ENCODE data around the gene PDGFRB. TPM values are rescaled to one million over a fixed set of nuclear protein-coding genes. Genes with fewer than 3 reads are reported as not detected.

PDGFRB gene
- total RNA-seq, 1 experiment from 2014 or later, result 0.34 TPM

DNA sequence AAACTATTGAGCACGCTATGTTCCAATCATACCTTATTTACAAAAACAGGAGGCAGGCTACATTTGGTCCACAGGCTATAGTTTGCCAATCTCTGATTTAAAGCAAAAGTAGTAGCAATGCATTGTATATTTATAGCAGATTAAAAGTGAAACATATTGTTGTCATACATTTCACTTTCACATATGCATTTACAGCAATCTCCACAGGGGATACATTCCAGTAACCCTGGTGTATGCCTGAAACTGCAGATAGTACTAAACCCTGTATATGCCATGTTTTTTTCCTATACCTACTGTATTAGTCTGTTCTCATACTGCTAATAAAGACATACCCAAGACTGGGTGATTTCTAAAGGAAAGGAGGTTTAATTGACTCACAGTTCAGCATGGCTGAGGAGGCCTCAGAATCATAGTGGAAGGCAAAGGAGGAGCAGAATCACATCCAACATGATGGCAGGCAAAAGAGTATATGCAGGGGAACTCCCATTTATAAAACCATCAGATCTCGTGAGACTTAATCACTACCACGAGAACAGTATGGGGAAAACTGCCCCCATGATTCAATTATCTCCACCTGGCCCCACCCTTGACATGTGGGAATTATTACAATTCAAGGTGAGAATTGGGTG, 63.4 kb downstream of the PDGFRB start:
- no TSS peak for BruUV-seq (replicated peaks)

More for the DNA sequence above, 63.4 kb downstream of the PDGFRB start:
- Histone ChIP-seq H3K27me3 (ENCODE audit: insufficient read depth, low read length) (peaks cover 28% of the 10 kb centered on the region), H4K20me1 (ENCODE audit: insufficient read depth) (no peaks in the 10 kb centered on the region), H3K4me2 (ENCODE audit: low read length) (no peak overlapping the region), H2AFZ (ENCODE audit: low read depth, low read length, poor library complexity, severe bottlenecking) (no peak overlapping the region), H3K27ac (ENCODE audit: low read depth, low read length) (no peak overlapping the region), H3K9me2 (ENCODE audit: insufficient read depth) (no peaks in the 10 kb centered on the region), H3K79me2 (ENCODE audit: insufficient read depth, low read length) (no peaks in the 10 kb centered on the region), H3K36me3 (ENCODE audit: control insufficient read depth in 1 of 2, insufficient read depth in 2 of 2, low read length in 2 of 2) (no peaks in the 10 kb centered on the region), H3K4me3 (replicated peaks in 1 of 2; ENCODE audit: low read depth in 1 of 2, low read length in 2 of 2) (no peak overlapping the region), H3K9me3 (ENCODE audit: control insufficient read depth in 1 of 2, insufficient read depth in 1 of 2, low read depth in 1 of 2, low read length in 2 of 2) (no peaks in the 10 kb centered on the region), H3K9ac (ENCODE audit: low read length) (no peak overlapping the region), H3K4me1 (ENCODE audit: control insufficient read depth in 1 of 2, insufficient read depth in 2 of 2, low read length in 2 of 2) (no peaks in the 10 kb centered on the region)
- ATAC-seq (no peak), DNase-seq (ENCODE audit: low read depth, low spot score) (no peak)
- intact Hi-C loops (cut with micrococcal nuclease), result no loop called here
- TF ChIP-seq EZH2phosphoT487 (IDR thresholded peaks at IDR 0.05; ENCODE audit: borderline replicate concordance), result no peak
- no peak for TF ChIP-seq EGR1 (IDR thresholded peaks at IDR 0.05; ENCODE audit: low read depth)
- no peak for TF ChIP-seq ZNF274 (IDR thresholded peaks at IDR 0.05; ENCODE audit: low read depth, low read length)
- TF ChIP-seq SRF (IDR thresholded peaks at IDR 0.05; ENCODE audit: low read depth), result no peak
- no peak for TF ChIP-seq SIN3A (IDR thresholded peaks at IDR 0.05; ENCODE audit: low read depth)
- TF ChIP-seq, protein P1, sequence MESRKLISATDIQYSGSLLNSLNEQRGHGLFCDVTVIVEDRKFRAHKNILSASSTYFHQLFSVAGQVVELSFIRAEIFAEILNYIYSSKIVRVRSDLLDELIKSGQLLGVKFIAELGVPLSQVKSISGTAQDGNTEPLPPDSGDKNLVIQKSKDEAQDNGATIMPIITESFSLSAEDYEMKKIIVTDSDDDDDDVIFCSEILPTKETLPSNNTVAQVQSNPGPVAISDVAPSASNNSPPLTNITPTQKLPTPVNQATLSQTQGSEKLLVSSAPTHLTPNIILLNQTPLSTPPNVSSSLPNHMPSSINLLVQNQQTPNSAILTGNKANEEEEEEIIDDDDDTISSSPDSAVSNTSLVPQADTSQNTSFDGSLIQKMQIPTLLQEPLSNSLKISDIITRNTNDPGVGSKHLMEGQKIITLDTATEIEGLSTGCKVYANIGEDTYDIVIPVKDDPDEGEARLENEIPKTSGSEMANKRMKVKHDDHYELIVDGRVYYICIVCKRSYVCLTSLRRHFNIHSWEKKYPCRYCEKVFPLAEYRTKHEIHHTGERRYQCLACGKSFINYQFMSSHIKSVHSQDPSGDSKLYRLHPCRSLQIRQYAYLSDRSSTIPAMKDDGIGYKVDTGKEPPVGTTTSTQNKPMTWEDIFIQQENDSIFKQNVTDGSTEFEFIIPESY (IDR thresholded peaks at IDR 0.05; ENCODE audit: extremely low read depth, insufficient replicate concordance, low read length), result no peak
- no peak for TF ChIP-seq EZH2 (IDR thresholded peaks at IDR 0.05)
- no peak for TF ChIP-seq RAD21 (IDR thresholded peaks at IDR 0.05; ENCODE audit: low read depth)
- TF ChIP-seq, protein P2, sequence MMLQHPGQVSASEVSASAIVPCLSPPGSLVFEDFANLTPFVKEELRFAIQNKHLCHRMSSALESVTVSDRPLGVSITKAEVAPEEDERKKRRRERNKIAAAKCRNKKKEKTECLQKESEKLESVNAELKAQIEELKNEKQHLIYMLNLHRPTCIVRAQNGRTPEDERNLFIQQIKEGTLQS (IDR thresholded peaks at IDR 0.05), result no peak
- TF ChIP-seq, protein P3, sequence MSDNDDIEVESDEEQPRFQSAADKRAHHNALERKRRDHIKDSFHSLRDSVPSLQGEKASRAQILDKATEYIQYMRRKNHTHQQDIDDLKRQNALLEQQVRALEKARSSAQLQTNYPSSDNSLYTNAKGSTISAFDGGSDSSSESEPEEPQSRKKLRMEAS (IDR thresholded peaks at IDR 0.05), result no peak
- no peak for TF ChIP-seq CBX3 (IDR thresholded peaks at IDR 0.05; ENCODE audit: low read depth)
- TF ChIP-seq, protein P4, sequence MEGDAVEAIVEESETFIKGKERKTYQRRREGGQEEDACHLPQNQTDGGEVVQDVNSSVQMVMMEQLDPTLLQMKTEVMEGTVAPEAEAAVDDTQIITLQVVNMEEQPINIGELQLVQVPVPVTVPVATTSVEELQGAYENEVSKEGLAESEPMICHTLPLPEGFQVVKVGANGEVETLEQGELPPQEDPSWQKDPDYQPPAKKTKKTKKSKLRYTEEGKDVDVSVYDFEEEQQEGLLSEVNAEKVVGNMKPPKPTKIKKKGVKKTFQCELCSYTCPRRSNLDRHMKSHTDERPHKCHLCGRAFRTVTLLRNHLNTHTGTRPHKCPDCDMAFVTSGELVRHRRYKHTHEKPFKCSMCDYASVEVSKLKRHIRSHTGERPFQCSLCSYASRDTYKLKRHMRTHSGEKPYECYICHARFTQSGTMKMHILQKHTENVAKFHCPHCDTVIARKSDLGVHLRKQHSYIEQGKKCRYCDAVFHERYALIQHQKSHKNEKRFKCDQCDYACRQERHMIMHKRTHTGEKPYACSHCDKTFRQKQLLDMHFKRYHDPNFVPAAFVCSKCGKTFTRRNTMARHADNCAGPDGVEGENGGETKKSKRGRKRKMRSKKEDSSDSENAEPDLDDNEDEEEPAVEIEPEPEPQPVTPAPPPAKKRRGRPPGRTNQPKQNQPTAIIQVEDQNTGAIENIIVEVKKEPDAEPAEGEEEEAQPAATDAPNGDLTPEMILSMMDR (IDR thresholded peaks at IDR 0.05 in 2 of 3, conservative IDR thresholded peaks at IDR 0.05 in 1 of 3; ENCODE audit: borderline replicate concordance in 1 of 3, insufficient read depth in 1 of 3, low read depth in 2 of 3, low read length in 2 of 3), result no peak
- TF ChIP-seq SP1 (IDR thresholded peaks at IDR 0.05; ENCODE audit: low read depth), result no peak
- no peak for TF ChIP-seq CEBPB (IDR thresholded peaks at IDR 0.05; ENCODE audit: low read depth)
- TF ChIP-seq, protein P5, sequence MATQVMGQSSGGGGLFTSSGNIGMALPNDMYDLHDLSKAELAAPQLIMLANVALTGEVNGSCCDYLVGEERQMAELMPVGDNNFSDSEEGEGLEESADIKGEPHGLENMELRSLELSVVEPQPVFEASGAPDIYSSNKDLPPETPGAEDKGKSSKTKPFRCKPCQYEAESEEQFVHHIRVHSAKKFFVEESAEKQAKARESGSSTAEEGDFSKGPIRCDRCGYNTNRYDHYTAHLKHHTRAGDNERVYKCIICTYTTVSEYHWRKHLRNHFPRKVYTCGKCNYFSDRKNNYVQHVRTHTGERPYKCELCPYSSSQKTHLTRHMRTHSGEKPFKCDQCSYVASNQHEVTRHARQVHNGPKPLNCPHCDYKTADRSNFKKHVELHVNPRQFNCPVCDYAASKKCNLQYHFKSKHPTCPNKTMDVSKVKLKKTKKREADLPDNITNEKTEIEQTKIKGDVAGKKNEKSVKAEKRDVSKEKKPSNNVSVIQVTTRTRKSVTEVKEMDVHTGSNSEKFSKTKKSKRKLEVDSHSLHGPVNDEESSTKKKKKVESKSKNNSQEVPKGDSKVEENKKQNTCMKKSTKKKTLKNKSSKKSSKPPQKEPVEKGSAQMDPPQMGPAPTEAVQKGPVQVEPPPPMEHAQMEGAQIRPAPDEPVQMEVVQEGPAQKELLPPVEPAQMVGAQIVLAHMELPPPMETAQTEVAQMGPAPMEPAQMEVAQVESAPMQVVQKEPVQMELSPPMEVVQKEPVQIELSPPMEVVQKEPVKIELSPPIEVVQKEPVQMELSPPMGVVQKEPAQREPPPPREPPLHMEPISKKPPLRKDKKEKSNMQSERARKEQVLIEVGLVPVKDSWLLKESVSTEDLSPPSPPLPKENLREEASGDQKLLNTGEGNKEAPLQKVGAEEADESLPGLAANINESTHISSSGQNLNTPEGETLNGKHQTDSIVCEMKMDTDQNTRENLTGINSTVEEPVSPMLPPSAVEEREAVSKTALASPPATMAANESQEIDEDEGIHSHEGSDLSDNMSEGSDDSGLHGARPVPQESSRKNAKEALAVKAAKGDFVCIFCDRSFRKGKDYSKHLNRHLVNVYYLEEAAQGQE (IDR thresholded peaks at IDR 0.05; ENCODE audit: low read depth), result no peak
- TF ChIP-seq FOSL1 (IDR thresholded peaks at IDR 0.05; ENCODE audit: low read depth), result no peak
- TF ChIP-seq POLR2AphosphoS5 (IDR thresholded peaks at IDR 0.05; ENCODE audit: low read depth, low read length), result no peak
- RAD21 ChIA-PET (ENCODE audit: low non-redundant PET in 1 of 2, low total read pairs in 2 of 2, uncharacterized antibody in 2 of 2, unreplicated experiment in 2 of 2), result no interaction called here
- POLR2A ChIA-PET, result no interaction called here
- CTCF ChIA-PET, result no interaction called here

Data from HCT116 (cell line).